ENCODE data around the gene TEX52. TPM values are rescaled to one million over a fixed set of nuclear protein-coding genes. Genes with fewer than 3 reads are reported as not detected.

TEX52 gene
- total RNA-seq, 1 experiment from 2014 or later = not detected

DNA sequence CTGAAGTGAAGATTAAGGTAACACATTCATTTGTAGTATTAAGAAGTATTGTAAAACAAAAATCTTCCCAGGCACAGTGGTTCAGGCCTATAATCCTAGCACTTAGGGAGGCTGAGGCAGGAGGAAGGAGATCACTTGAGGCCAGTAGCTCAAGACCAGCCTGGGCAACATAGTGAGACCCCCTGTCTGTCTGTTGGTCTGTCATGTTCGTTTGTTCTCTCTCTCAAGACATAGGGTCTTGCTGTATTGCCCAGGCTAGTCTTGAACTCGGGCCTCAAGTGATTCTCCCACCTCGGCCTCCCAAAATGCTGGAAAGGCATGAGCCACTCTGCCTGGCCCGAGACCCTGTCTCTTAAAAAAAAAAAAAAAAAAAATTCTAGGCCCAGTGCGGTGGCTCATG is 40.6 kb upstream of the TEX52 start:
- Mint-ChIP-seq H3K27me3 (ENCODE audit: unreplicated experiment) (no peaks in the 10 kb centered on the region), H3K36me3 (ENCODE audit: insufficient read depth, unreplicated experiment) (peaks cover 7% of the 10 kb centered on the region), H3K4me3 (ENCODE audit: low read depth, unreplicated experiment) (no peak overlapping the region), H3K27ac (ENCODE audit: unreplicated experiment) (no peak overlapping the region), H3K4me1 (ENCODE audit: low read depth, unreplicated experiment) (peaks cover 7% of the 10 kb centered on the region), H3K9me3 (ENCODE audit: low read depth, unreplicated experiment) (no peaks in the 10 kb centered on the region)
- intact Hi-C loops (cut with micrococcal nuclease; ENCODE audit: unreplicated experiment) = loop anchor here (10.0 kb wide), 2 partner anchors 47 to 147 kb away; no protein-coding TSS in a partner anchor
- BruUV-seq (replicated peaks) = no TSS peak
- no peak for DNase-seq
- CTCF ChIA-PET = no interaction called here
- TF ChIP-seq, protein P1, sequence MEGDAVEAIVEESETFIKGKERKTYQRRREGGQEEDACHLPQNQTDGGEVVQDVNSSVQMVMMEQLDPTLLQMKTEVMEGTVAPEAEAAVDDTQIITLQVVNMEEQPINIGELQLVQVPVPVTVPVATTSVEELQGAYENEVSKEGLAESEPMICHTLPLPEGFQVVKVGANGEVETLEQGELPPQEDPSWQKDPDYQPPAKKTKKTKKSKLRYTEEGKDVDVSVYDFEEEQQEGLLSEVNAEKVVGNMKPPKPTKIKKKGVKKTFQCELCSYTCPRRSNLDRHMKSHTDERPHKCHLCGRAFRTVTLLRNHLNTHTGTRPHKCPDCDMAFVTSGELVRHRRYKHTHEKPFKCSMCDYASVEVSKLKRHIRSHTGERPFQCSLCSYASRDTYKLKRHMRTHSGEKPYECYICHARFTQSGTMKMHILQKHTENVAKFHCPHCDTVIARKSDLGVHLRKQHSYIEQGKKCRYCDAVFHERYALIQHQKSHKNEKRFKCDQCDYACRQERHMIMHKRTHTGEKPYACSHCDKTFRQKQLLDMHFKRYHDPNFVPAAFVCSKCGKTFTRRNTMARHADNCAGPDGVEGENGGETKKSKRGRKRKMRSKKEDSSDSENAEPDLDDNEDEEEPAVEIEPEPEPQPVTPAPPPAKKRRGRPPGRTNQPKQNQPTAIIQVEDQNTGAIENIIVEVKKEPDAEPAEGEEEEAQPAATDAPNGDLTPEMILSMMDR (IDR thresholded peaks at IDR 0.05; ENCODE audit: unreplicated experiment) = no peak

DNA sequence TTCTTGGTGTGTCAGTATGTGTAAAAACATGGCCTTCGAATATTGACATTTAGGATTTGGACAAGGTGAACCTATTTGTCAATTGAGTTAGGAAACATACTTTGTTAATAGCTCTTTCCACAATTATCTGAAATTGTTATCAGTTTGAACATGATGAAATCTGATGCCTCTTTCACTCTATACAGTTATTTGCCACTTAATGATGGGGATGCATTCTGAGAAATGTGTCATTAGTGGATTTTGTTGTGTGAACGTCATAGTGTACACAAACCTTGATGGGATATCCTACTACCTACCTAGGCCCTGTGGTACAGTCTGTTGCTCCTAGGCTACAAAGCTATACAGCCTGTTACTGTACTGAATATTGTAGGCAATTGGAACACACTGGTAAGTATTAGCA is 38.7 kb upstream of the TEX52 start:
- DNase-seq = no peak
- H3K9me3 Mint-ChIP-seq (ENCODE audit: low read depth, unreplicated experiment) = no peaks in the 10 kb centered on the region
- no peak overlapping the region for H3K4me3 Mint-ChIP-seq (ENCODE audit: low read depth, unreplicated experiment)
- H3K27ac Mint-ChIP-seq (ENCODE audit: unreplicated experiment) = no peak overlapping the region
- CTCF ChIA-PET = interaction anchor here (0.7 kb wide), 1 partner anchor 162 kb away, joined by 3 read pairs; no protein-coding TSS in a partner anchor
- H3K27me3 Mint-ChIP-seq (ENCODE audit: unreplicated experiment) = no peaks in the 10 kb centered on the region
- intact Hi-C loops (cut with micrococcal nuclease; ENCODE audit: unreplicated experiment) = loop anchor here (10.0 kb wide), 2 partner anchors 49 to 149 kb away; no protein-coding TSS in a partner anchor
- TF ChIP-seq, protein P1 (IDR thresholded peaks at IDR 0.05; ENCODE audit: unreplicated experiment) = no peak
- no TSS peak for BruUV-seq (replicated peaks)
- peaks cover 8% of the 10 kb centered on the region for H3K4me1 Mint-ChIP-seq (ENCODE audit: low read depth, unreplicated experiment)
- H3K36me3 Mint-ChIP-seq (ENCODE audit: insufficient read depth, unreplicated experiment) = peaks cover 25% of the 10 kb centered on the region

DNA sequence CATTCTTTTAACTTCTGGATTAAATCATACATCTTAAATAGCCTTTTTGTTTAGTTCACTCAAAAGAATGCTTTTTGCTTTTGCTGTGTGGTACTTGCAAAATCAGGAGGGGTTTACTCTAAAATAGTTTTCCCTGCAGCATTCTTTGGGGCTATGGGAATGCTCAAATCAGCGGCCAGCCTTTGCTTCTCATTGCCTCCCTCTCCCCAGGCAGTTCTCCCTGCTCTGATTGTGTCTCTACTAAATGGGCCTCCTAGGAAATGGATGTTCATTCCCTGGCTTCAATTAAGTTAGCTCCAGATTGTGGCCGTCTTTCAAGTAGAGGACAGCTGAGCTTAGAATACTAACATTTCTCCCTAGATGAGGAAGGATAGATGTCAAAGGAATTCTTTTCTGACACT is 38.2 kb upstream of the TEX52 start:
- Mint-ChIP-seq H3K4me3 (ENCODE audit: low read depth, unreplicated experiment) (no peak overlapping the region), H3K27ac (ENCODE audit: unreplicated experiment) (no peak overlapping the region), H3K9me3 (ENCODE audit: low read depth, unreplicated experiment) (no peaks in the 10 kb centered on the region), H3K4me1 (ENCODE audit: low read depth, unreplicated experiment) (peaks cover 13% of the 10 kb centered on the region), H3K27me3 (ENCODE audit: unreplicated experiment) (no peaks in the 10 kb centered on the region), H3K36me3 (ENCODE audit: insufficient read depth, unreplicated experiment) (peaks cover 30% of the 10 kb centered on the region)
- DNase-seq = no peak
- TF ChIP-seq, protein P1 (IDR thresholded peaks at IDR 0.05; ENCODE audit: unreplicated experiment) = no peak
- BruUV-seq (replicated peaks) = no TSS peak
- intact Hi-C loops (cut with micrococcal nuclease; ENCODE audit: unreplicated experiment) = loop anchor here (10.0 kb wide), 2 partner anchors 50 to 150 kb away; no protein-coding TSS in a partner anchor
- CTCF ChIA-PET = interaction anchor here (0.7 kb wide), 1 partner anchor 161 kb away, joined by 3 read pairs; no protein-coding TSS in a partner anchor

GRCh38 chr12:2893007-2893406 is 36.2 kb upstream of the TEX52 start:
- Mint-ChIP-seq H3K36me3 (ENCODE audit: insufficient read depth, unreplicated experiment) (peaks cover 43% of the 10 kb centered on the region), H3K9me3 (ENCODE audit: low read depth, unreplicated experiment) (no peaks in the 10 kb centered on the region), H3K27me3 (ENCODE audit: unreplicated experiment) (no peaks in the 10 kb centered on the region), H3K4me1 (ENCODE audit: low read depth, unreplicated experiment) (peaks cover 21% of the 10 kb centered on the region), H3K4me3 (ENCODE audit: low read depth, unreplicated experiment) (peak overlapping the region; percentile 93), H3K27ac (ENCODE audit: unreplicated experiment) (no peak overlapping the region)
- TF ChIP-seq, protein P1 (IDR thresholded peaks at IDR 0.05; ENCODE audit: unreplicated experiment) = no peak
- DNase-seq = no peak
- CTCF ChIA-PET = no interaction called here
- intact Hi-C loops (cut with micrococcal nuclease; ENCODE audit: unreplicated experiment) = loop anchor here (10.0 kb wide), 2 partner anchors 52 to 152 kb away; no protein-coding TSS in a partner anchor
- no TSS peak for BruUV-seq (replicated peaks)
